WTC11 (cell line): Measurements from ENCODE around the gene LRRC40. TPM values are rescaled to one million over a fixed set of nuclear protein-coding genes. Genes with fewer than 3 reads are reported as not detected.

ENCODE experiments used
- EMX1 ChIP-seq: fragments of 250-450 bp; sonication (Bioruptor Pico); IDR thresholded peaks from 2 replicates; pipeline ENCODE4 v1.8.0; 2021; ENCODE audit warnings: mild to moderate bottlenecking
- FOXK1 ChIP-seq: sonication (generic); formaldehyde crosslinking; IDR thresholded peaks from 2 replicates; pipeline ENCODE4 v1.8.0; 2022; ENCODE audit warnings: mild to moderate bottlenecking, moderate library complexity, missing genetic modification reagents
- FOXP1 ChIP-seq: sonication (generic); formaldehyde crosslinking; IDR thresholded peaks from 2 replicates; pipeline ENCODE4 v1.8.0; 2022; ENCODE audit warnings: missing genetic modification reagents, mild to moderate bottlenecking, moderate library complexity, borderline replicate concordance
- GABPB1 ChIP-seq: sonication (generic); formaldehyde crosslinking; IDR thresholded peaks from 2 replicates; pipeline ENCODE4 v1.8.1; 2023; ENCODE audit warnings: mild to moderate bottlenecking, missing genetic modification reagents
- KAT7 ChIP-seq: sonication (generic); formaldehyde crosslinking; IDR thresholded peaks from 2 replicates; pipeline ENCODE4 v1.8.1; 2023; ENCODE audit warnings: missing genetic modification reagents, mild to moderate bottlenecking, borderline replicate concordance
- NFE2L1 ChIP-seq: sonication (generic); formaldehyde crosslinking; IDR thresholded peaks from 2 replicates; pipeline ENCODE4 v1.8.1; 2023; ENCODE audit warnings: missing genetic modification reagents
- TEAD1 ChIP-seq: sonication (generic); formaldehyde crosslinking; IDR thresholded peaks from 2 replicates; pipeline ENCODE4 v1.8.0; 2022; ENCODE audit warnings: mild to moderate bottlenecking, missing genetic modification reagents
- ZBTB21 ChIP-seq: sonication (generic); formaldehyde crosslinking; IDR thresholded peaks from 2 replicates; pipeline ENCODE4 v1.8.1; 2023; ENCODE audit warnings: mild to moderate bottlenecking, missing genetic modification reagents, borderline replicate concordance
- ZNF219 ChIP-seq: sonication (generic); formaldehyde crosslinking; IDR thresholded peaks from 2 replicates; pipeline ENCODE4 v1.8.0; 2023; ENCODE audit warnings: missing genetic modification reagents, mild to moderate bottlenecking, borderline replicate concordance
- total RNA-seq: library from RNA; stranded (reverse); gene quantifications from 3 replicates; pipeline ENCODE4 v1.2.3, GENCODE V29; 2021
- TF ChIP-seq, protein P1 (sequence below): fragments of 250-450 bp; sonication (Bioruptor Pico); IDR thresholded peaks from 2 replicates; pipeline ENCODE4 v1.9.0; 2021; ENCODE audit warnings: mild to moderate bottlenecking
- TF ChIP-seq, protein P2 (sequence below): sonication (generic); formaldehyde crosslinking; IDR thresholded peaks from 2 replicates; pipeline ENCODE4 v1.8.0; 2023; ENCODE audit warnings: missing genetic modification reagents, mild to moderate bottlenecking, borderline replicate concordance
- TF ChIP-seq, protein P3 (sequence below): sonication (generic); formaldehyde crosslinking; IDR thresholded peaks from 2 replicates; pipeline ENCODE4 v1.8.0; 2023; ENCODE audit warnings: mild to moderate bottlenecking, missing genetic modification reagents
- TF ChIP-seq, protein P4 (sequence below): sonication (generic); formaldehyde crosslinking; IDR thresholded peaks from 2 replicates; pipeline ENCODE4 v1.8.1; 2022; ENCODE audit warnings: mild to moderate bottlenecking, missing genetic modification reagents, moderate library complexity, borderline replicate concordance
- TF ChIP-seq, protein P5 (sequence below): fragments of 250-450 bp; sonication (Bioruptor Pico); IDR thresholded peaks from 2 replicates; pipeline ENCODE4 v1.8.0; 2021; ENCODE audit warnings: mild to moderate bottlenecking
- TF ChIP-seq, protein P6 (sequence below): sonication (generic); formaldehyde crosslinking; conservative IDR thresholded peaks from 2 replicates; pipeline ENCODE4 v1.8.1; 2023; ENCODE audit warnings: mild to moderate bottlenecking, low read depth, missing genetic modification reagents, moderate library complexity
- TF ChIP-seq, protein P7 (sequence below): fragments of 200-600 bp; IDR thresholded peaks from 2 replicates; pipeline ENCODE4 v1.8.0; 2022; ENCODE audit warnings: antibody characterized with exemption
- TF ChIP-seq, protein P8 (sequence below): sonication (generic); formaldehyde crosslinking; IDR thresholded peaks from 2 replicates; pipeline ENCODE4 v1.8.1; 2022; ENCODE audit warnings: missing genetic modification reagents, borderline replicate concordance

Gene LRRC40
- total RNA-seq, 1 experiment from 2014 or later: 26.7 TPM

DNA sequence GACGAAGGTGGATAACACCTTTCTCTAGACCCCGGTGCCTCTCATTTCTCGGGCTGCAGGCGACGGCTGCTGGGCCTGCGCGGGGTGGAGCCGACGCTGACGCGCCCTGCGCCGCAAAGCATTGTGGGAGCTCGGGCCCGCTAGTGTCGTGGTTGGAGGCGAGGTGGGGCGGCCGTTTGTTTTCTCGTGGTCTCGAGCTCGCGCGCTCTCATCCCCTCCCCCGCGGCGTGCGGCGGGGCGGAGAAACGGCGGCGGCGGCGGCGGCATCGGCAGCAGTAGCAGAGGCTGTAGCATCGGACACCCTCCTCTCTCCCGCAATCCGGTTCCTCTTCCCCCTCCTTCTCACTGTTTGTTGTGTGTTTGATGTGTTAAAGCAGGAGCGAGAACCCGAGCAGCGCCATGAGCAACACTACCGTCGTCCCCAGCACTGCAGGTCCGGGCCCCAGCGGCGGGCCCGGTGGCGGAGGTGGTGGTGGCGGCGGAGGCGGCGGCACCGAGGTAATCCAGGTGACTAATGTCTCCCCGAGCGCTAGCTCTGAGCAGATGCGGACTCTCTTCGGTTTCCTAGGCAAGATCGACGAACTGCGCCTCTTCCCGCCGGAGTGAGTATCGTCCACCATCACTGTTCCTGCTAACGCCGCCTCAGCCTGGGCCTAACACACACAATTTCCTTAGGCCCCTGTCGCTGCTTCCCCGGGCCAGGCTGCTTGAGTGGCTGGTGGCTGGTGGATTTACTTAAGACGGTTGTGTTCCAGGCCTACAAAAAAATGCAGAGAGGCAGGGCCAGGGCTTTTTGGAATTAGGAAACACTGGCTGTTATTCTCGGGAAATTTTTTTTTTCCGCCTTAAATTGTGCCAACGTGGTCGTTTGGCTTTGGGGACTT lies 16.1 kb upstream of the LRRC40 start, which contains the start of gene SRSF11 (continued):
- TF ChIP-seq, protein P1, sequence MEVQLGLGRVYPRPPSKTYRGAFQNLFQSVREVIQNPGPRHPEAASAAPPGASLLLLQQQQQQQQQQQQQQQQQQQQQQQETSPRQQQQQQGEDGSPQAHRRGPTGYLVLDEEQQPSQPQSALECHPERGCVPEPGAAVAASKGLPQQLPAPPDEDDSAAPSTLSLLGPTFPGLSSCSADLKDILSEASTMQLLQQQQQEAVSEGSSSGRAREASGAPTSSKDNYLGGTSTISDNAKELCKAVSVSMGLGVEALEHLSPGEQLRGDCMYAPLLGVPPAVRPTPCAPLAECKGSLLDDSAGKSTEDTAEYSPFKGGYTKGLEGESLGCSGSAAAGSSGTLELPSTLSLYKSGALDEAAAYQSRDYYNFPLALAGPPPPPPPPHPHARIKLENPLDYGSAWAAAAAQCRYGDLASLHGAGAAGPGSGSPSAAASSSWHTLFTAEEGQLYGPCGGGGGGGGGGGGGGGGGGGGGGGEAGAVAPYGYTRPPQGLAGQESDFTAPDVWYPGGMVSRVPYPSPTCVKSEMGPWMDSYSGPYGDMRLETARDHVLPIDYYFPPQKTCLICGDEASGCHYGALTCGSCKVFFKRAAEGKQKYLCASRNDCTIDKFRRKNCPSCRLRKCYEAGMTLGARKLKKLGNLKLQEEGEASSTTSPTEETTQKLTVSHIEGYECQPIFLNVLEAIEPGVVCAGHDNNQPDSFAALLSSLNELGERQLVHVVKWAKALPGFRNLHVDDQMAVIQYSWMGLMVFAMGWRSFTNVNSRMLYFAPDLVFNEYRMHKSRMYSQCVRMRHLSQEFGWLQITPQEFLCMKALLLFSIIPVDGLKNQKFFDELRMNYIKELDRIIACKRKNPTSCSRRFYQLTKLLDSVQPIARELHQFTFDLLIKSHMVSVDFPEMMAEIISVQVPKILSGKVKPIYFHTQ (CRISPR knock-in tag): peak; percentile 43; the same call in 1 of the 2 replicates
- TF ChIP-seq, protein P2, sequence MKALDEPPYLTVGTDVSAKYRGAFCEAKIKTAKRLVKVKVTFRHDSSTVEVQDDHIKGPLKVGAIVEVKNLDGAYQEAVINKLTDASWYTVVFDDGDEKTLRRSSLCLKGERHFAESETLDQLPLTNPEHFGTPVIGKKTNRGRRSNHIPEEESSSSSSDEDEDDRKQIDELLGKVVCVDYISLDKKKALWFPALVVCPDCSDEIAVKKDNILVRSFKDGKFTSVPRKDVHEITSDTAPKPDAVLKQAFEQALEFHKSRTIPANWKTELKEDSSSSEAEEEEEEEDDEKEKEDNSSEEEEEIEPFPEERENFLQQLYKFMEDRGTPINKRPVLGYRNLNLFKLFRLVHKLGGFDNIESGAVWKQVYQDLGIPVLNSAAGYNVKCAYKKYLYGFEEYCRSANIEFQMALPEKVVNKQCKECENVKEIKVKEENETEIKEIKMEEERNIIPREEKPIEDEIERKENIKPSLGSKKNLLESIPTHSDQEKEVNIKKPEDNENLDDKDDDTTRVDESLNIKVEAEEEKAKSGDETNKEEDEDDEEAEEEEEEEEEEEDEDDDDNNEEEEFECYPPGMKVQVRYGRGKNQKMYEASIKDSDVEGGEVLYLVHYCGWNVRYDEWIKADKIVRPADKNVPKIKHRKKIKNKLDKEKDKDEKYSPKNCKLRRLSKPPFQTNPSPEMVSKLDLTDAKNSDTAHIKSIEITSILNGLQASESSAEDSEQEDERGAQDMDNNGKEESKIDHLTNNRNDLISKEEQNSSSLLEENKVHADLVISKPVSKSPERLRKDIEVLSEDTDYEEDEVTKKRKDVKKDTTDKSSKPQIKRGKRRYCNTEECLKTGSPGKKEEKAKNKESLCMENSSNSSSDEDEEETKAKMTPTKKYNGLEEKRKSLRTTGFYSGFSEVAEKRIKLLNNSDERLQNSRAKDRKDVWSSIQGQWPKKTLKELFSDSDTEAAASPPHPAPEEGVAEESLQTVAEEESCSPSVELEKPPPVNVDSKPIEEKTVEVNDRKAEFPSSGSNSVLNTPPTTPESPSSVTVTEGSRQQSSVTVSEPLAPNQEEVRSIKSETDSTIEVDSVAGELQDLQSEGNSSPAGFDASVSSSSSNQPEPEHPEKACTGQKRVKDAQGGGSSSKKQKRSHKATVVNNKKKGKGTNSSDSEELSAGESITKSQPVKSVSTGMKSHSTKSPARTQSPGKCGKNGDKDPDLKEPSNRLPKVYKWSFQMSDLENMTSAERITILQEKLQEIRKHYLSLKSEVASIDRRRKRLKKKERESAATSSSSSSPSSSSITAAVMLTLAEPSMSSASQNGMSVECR (CRISPR knock-in tag): peak; percentile 64; the same call in 1 of the 2 replicates
- TF ChIP-seq TEAD1 (peak; percentile 58; the same call in 1 of the 2 replicates), GABPB1 (CRISPR knock-in tag) (0 out of 2 replicates have a peak, but pooled peaks have one; percentile 33), NFE2L1 (CRISPR knock-in tag) (peak; percentile 90), FOXK1 (CRISPR knock-in tag) (peak; percentile 88), ZBTB21 (CRISPR knock-in tag) (0 out of 2 replicates have a peak, but pooled peaks have one; percentile 50), FOXP1 (CRISPR knock-in tag) (peak; percentile 95), KAT7 (CRISPR knock-in tag) (0 out of 2 replicates have a peak, but pooled peaks have one; percentile 74), EMX1 (CRISPR knock-in tag) (0 out of 2 replicates have a peak, but pooled peaks have one; percentile 22), ZNF219 (CRISPR knock-in tag) (0 out of 2 replicates have a peak, but pooled peaks have one; percentile 59)
- TF ChIP-seq, protein P3, sequence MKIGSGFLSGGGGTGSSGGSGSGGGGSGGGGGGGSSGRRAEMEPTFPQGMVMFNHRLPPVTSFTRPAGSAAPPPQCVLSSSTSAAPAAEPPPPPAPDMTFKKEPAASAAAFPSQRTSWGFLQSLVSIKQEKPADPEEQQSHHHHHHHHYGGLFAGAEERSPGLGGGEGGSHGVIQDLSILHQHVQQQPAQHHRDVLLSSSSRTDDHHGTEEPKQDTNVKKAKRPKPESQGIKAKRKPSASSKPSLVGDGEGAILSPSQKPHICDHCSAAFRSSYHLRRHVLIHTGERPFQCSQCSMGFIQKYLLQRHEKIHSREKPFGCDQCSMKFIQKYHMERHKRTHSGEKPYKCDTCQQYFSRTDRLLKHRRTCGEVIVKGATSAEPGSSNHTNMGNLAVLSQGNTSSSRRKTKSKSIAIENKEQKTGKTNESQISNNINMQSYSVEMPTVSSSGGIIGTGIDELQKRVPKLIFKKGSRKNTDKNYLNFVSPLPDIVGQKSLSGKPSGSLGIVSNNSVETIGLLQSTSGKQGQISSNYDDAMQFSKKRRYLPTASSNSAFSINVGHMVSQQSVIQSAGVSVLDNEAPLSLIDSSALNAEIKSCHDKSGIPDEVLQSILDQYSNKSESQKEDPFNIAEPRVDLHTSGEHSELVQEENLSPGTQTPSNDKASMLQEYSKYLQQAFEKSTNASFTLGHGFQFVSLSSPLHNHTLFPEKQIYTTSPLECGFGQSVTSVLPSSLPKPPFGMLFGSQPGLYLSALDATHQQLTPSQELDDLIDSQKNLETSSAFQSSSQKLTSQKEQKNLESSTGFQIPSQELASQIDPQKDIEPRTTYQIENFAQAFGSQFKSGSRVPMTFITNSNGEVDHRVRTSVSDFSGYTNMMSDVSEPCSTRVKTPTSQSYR: peak; percentile 50; the same call in 1 of the 2 replicates
- TF ChIP-seq, protein P4, sequence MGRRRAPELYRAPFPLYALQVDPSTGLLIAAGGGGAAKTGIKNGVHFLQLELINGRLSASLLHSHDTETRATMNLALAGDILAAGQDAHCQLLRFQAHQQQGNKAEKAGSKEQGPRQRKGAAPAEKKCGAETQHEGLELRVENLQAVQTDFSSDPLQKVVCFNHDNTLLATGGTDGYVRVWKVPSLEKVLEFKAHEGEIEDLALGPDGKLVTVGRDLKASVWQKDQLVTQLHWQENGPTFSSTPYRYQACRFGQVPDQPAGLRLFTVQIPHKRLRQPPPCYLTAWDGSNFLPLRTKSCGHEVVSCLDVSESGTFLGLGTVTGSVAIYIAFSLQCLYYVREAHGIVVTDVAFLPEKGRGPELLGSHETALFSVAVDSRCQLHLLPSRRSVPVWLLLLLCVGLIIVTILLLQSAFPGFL (CRISPR knock-in tag): no peak
- TF ChIP-seq, protein P5, sequence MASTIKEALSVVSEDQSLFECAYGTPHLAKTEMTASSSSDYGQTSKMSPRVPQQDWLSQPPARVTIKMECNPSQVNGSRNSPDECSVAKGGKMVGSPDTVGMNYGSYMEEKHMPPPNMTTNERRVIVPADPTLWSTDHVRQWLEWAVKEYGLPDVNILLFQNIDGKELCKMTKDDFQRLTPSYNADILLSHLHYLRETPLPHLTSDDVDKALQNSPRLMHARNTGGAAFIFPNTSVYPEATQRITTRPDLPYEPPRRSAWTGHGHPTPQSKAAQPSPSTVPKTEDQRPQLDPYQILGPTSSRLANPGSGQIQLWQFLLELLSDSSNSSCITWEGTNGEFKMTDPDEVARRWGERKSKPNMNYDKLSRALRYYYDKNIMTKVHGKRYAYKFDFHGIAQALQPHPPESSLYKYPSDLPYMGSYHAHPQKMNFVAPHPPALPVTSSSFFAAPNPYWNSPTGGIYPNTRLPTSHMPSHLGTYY (CRISPR knock-in tag): no peak
- TF ChIP-seq, protein P6, sequence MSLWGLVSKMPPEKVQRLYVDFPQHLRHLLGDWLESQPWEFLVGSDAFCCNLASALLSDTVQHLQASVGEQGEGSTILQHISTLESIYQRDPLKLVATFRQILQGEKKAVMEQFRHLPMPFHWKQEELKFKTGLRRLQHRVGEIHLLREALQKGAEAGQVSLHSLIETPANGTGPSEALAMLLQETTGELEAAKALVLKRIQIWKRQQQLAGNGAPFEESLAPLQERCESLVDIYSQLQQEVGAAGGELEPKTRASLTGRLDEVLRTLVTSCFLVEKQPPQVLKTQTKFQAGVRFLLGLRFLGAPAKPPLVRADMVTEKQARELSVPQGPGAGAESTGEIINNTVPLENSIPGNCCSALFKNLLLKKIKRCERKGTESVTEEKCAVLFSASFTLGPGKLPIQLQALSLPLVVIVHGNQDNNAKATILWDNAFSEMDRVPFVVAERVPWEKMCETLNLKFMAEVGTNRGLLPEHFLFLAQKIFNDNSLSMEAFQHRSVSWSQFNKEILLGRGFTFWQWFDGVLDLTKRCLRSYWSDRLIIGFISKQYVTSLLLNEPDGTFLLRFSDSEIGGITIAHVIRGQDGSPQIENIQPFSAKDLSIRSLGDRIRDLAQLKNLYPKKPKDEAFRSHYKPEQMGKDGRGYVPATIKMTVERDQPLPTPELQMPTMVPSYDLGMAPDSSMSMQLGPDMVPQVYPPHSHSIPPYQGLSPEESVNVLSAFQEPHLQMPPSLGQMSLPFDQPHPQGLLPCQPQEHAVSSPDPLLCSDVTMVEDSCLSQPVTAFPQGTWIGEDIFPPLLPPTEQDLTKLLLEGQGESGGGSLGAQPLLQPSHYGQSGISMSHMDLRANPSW (CRISPR knock-in tag): no peak
- TF ChIP-seq, protein P7, sequence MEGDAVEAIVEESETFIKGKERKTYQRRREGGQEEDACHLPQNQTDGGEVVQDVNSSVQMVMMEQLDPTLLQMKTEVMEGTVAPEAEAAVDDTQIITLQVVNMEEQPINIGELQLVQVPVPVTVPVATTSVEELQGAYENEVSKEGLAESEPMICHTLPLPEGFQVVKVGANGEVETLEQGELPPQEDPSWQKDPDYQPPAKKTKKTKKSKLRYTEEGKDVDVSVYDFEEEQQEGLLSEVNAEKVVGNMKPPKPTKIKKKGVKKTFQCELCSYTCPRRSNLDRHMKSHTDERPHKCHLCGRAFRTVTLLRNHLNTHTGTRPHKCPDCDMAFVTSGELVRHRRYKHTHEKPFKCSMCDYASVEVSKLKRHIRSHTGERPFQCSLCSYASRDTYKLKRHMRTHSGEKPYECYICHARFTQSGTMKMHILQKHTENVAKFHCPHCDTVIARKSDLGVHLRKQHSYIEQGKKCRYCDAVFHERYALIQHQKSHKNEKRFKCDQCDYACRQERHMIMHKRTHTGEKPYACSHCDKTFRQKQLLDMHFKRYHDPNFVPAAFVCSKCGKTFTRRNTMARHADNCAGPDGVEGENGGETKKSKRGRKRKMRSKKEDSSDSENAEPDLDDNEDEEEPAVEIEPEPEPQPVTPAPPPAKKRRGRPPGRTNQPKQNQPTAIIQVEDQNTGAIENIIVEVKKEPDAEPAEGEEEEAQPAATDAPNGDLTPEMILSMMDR: no peak
- TF ChIP-seq, protein P8, sequence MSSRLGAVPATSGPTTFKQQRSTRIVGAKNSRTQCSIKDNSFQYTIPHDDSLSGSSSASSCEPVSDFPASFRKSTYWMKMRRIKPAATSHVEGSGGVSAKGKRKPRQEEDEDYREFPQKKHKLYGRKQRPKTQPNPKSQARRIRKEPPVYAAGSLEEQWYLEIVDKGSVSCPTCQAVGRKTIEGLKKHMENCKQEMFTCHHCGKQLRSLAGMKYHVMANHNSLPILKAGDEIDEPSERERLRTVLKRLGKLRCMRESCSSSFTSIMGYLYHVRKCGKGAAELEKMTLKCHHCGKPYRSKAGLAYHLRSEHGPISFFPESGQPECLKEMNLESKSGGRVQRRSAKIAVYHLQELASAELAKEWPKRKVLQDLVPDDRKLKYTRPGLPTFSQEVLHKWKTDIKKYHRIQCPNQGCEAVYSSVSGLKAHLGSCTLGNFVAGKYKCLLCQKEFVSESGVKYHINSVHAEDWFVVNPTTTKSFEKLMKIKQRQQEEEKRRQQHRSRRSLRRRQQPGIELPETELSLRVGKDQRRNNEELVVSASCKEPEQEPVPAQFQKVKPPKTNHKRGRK (CRISPR knock-in tag): 0 out of 2 replicates have a peak, but pooled peaks have one; percentile 54
